ENCODE data around the gene RPS2.
A peak's percentile ranks its signal among the peaks of the same experiment; 100 is the strongest.
"Not testable (repeated sequence)": the region's sequence is repeated elsewhere in the genome, so short reads cannot be mapped to it uniquely, and the experiment has no call there.

RPS2 gene

GRCh38 chr16:1942047-1942809 lies 22.4 kb downstream of the RPS2 start:
- H3K4me1 ChIP-seq (ENCODE audit: insufficient read depth, insufficient read length) = peaks cover 28% of the 10 kb centered on the region
- no peaks in the 10 kb centered on the region for H3K27me3 ChIP-seq (ENCODE audit: insufficient read depth, insufficient read length)
- H3K36me3 ChIP-seq (ENCODE audit: insufficient read depth, insufficient read length, low read length) = peaks cover 36% of the 10 kb centered on the region
- DNase-seq (ENCODE audit: low read depth, low spot score) = no peak
- no peak for TF ChIP-seq ZNF274 (IDR thresholded peaks at IDR 0.05; ENCODE audit: low read depth, low read length)
- H3K4me3 ChIP-seq (ENCODE audit: insufficient read length, low read depth) = peak overlapping the region; percentile 85
- peak overlapping the region; percentile 93 for H3K9ac ChIP-seq (ENCODE audit: insufficient read length, low read depth)
- no peaks in the 10 kb centered on the region for H3K9me3 ChIP-seq (ENCODE audit: insufficient read depth, low read length)

- TF ChIP-seq SUZ12 (IDR thresholded peaks at IDR 0.05; ENCODE audit: extremely low read depth, insufficient read depth, insufficient read length) = no peak
- Histone ChIP-seq H3K36me3 (ENCODE audit: insufficient read depth, insufficient read length, low read length) (peaks cover 40% of the 10 kb centered on the region), H3K4me3 (ENCODE audit: insufficient read length, low read depth) (peak overlapping the region; percentile 85), H3K9ac (ENCODE audit: insufficient read length, low read depth) (peak overlapping the region; percentile 93), H3K4me1 (ENCODE audit: insufficient read depth, insufficient read length) (peaks cover 28% of the 10 kb centered on the region), H3K27me3 (ENCODE audit: insufficient read depth, insufficient read length) (no peaks in the 10 kb centered on the region), H3K9me3 (ENCODE audit: insufficient read depth, low read length) (no peaks in the 10 kb centered on the region)
- DNase-seq (ENCODE audit: low read depth, low spot score) = no peak
These were observed 23.2 kb downstream of the RPS2 start for GRCh38 chr16:1941162-1942046.

- Histone ChIP-seq H3K9ac (ENCODE audit: insufficient read length, low read depth) (peak overlapping the region; percentile 93), H3K27me3 (ENCODE audit: insufficient read depth, insufficient read length) (no peaks in the 10 kb centered on the region), H3K36me3 (ENCODE audit: insufficient read depth, insufficient read length, low read length) (peaks cover 40% of the 10 kb centered on the region), H3K9me3 (ENCODE audit: insufficient read depth, low read length) (no peaks in the 10 kb centered on the region), H3K4me3 (ENCODE audit: insufficient read length, low read depth) (no peak overlapping the region), H3K4me1 (ENCODE audit: insufficient read depth, insufficient read length) (peaks cover 27% of the 10 kb centered on the region)
- DNase-seq (ENCODE audit: low read depth, low spot score) = no peak
- no peak for TF ChIP-seq YY1 (IDR thresholded peaks at IDR 0.05; ENCODE audit: insufficient read depth, insufficient read length)
- TF ChIP-seq ZNF274 (IDR thresholded peaks at IDR 0.05; ENCODE audit: low read depth, low read length) = no peak
- TF ChIP-seq SUZ12 (IDR thresholded peaks at IDR 0.05; ENCODE audit: extremely low read depth, insufficient read depth, insufficient read length) = no peak
These were observed 24.1 kb downstream of the RPS2 start for GRCh38 chr16:1940273-1941161.

GRCh38 chr16:1939833-1940232 lies 24.8 kb downstream of the RPS2 start:
- not testable (repeated sequence) for DNase-seq (ENCODE audit: low read depth, low spot score); H3K4me3 ChIP-seq (ENCODE audit: insufficient read length, low read depth); H3K9ac ChIP-seq (ENCODE audit: insufficient read length, low read depth); H3K27me3 ChIP-seq (ENCODE audit: insufficient read depth, insufficient read length); H3K9me3 ChIP-seq (ENCODE audit: insufficient read depth, low read length)
- H3K4me1 ChIP-seq (ENCODE audit: insufficient read depth, insufficient read length) = peaks cover 29% of the 10 kb centered on the region
- peaks cover 40% of the 10 kb centered on the region for H3K36me3 ChIP-seq (ENCODE audit: insufficient read depth, insufficient read length, low read length)

- Histone ChIP-seq H3K27me3 (ENCODE audit: insufficient read depth, insufficient read length) (no peaks in the 10 kb centered on the region), H3K36me3 (ENCODE audit: insufficient read depth, insufficient read length, low read length) (peaks cover 40% of the 10 kb centered on the region), H3K4me1 (ENCODE audit: insufficient read depth, insufficient read length) (peaks cover 27% of the 10 kb centered on the region), H3K4me3 (ENCODE audit: insufficient read length, low read depth) (no peak overlapping the region), H3K9me3 (ENCODE audit: insufficient read depth, low read length) (no peaks in the 10 kb centered on the region), H3K9ac (ENCODE audit: insufficient read length, low read depth) (no peak overlapping the region)
- TF ChIP-seq YY1 (IDR thresholded peaks at IDR 0.05; ENCODE audit: insufficient read depth, insufficient read length) = no peak
- TF ChIP-seq ZNF274 (IDR thresholded peaks at IDR 0.05; ENCODE audit: low read depth, low read length) = no peak
- TF ChIP-seq SUZ12 (IDR thresholded peaks at IDR 0.05; ENCODE audit: extremely low read depth, insufficient read depth, insufficient read length) = no peak
- no peak for DNase-seq (ENCODE audit: low read depth, low spot score)
These were observed 25.7 kb downstream of the RPS2 start for GRCh38 chr16:1938910-1939309.

- Histone ChIP-seq H3K9me3 (ENCODE audit: insufficient read depth, low read length) (no peaks in the 10 kb centered on the region), H3K9ac (ENCODE audit: insufficient read length, low read depth) (no peak overlapping the region), H3K27me3 (ENCODE audit: insufficient read depth, insufficient read length) (no peaks in the 10 kb centered on the region), H3K4me3 (ENCODE audit: insufficient read length, low read depth) (no peak overlapping the region), H3K4me1 (ENCODE audit: insufficient read depth, insufficient read length) (peaks cover 29% of the 10 kb centered on the region), H3K36me3 (ENCODE audit: insufficient read depth, insufficient read length, low read length) (peaks cover 40% of the 10 kb centered on the region)
- no peak for DNase-seq (ENCODE audit: low read depth, low spot score)
- TF ChIP-seq ZNF274 (IDR thresholded peaks at IDR 0.05; ENCODE audit: low read depth, low read length) = no peak
- TF ChIP-seq SUZ12 (IDR thresholded peaks at IDR 0.05; ENCODE audit: extremely low read depth, insufficient read depth, insufficient read length) = no peak
- TF ChIP-seq YY1 (IDR thresholded peaks at IDR 0.05; ENCODE audit: insufficient read depth, insufficient read length) = no peak
These were observed 26.3 kb downstream of the RPS2 start for GRCh38 chr16:1938316-1938715.

GRCh38 chr16:1936945-1937479 lies 27.6 kb downstream of the RPS2 start:
- H3K9me3 ChIP-seq (ENCODE audit: insufficient read depth, low read length) = no peaks in the 10 kb centered on the region
- no peak overlapping the region for H3K9ac ChIP-seq (ENCODE audit: insufficient read length, low read depth)
- peaks cover 40% of the 10 kb centered on the region for H3K36me3 ChIP-seq (ENCODE audit: insufficient read depth, insufficient read length, low read length)
- H3K27me3 ChIP-seq (ENCODE audit: insufficient read depth, insufficient read length) = no peaks in the 10 kb centered on the region
- DNase-seq (ENCODE audit: low read depth, low spot score) = no peak
- H3K4me1 ChIP-seq (ENCODE audit: insufficient read depth, insufficient read length) = peaks cover 35% of the 10 kb centered on the region
- TF ChIP-seq ZNF274 (IDR thresholded peaks at IDR 0.05; ENCODE audit: low read depth, low read length) (no peak), YY1 (IDR thresholded peaks at IDR 0.05; ENCODE audit: insufficient read depth, insufficient read length) (no peak), SUZ12 (IDR thresholded peaks at IDR 0.05; ENCODE audit: extremely low read depth, insufficient read depth, insufficient read length) (no peak)
- H3K4me3 ChIP-seq (ENCODE audit: insufficient read length, low read depth) = no peak overlapping the region
